ENCODE measurements around the gene KRT40.

Gene KRT40

GRCh38 chr17:40952154-40952553 is 32.0 kb downstream of the KRT40 start:
- TF ChIP-seq CTCF (IDR thresholded peaks at IDR 0.05), result no peak
- Histone ChIP-seq H3K4me3 (no peak overlapping the region), H3K36me3 (no peaks in the 10 kb centered on the region), H3K27ac (no peak overlapping the region), H3K4me1 (peaks cover 0 to 4% (median 0%) of the 10 kb centered on the region in 4 donors), H3K27me3 (peaks cover 0 to 19% of the 10 kb centered on the region in 2 donors), H3K9me3 (no peaks in the 10 kb centered on the region)
- no peak for DNase-seq
- intact Hi-C loops (cut with DNase I; ENCODE audit: low total_unique reads), result no loop called here

GRCh38 chr17:40951011-40951622 is 33.0 kb downstream of the KRT40 start:
- Histone ChIP-seq H3K36me3 (no peaks in the 10 kb centered on the region), H3K27me3 (peaks cover 0 to 26% of the 10 kb centered on the region in 2 donors), H3K4me1 (peaks cover 0 to 4% (median 0%) of the 10 kb centered on the region in 4 donors), H3K27ac (no peak overlapping the region), H3K4me3 (no peak overlapping the region), H3K9me3 (no peaks in the 10 kb centered on the region)
- TF ChIP-seq CTCF (IDR thresholded peaks at IDR 0.05), result no peak
- DNase-seq, result no peak
- intact Hi-C loops (cut with DNase I; ENCODE audit: low total_unique reads), result no loop called here

- no peak for DNase-seq
- no peaks in the 10 kb centered on the region for H3K9me3 ChIP-seq
- no peak for TF ChIP-seq CTCF (IDR thresholded peaks at IDR 0.05)
- H3K27ac ChIP-seq, result no peak overlapping the region
- H3K4me1 ChIP-seq, result peaks cover 0 to 4% (median 0%) of the 10 kb centered on the region in 4 donors
- intact Hi-C loops (cut with DNase I; ENCODE audit: low total_unique reads), result no loop called here
- H3K36me3 ChIP-seq, result no peaks in the 10 kb centered on the region
- H3K27me3 ChIP-seq, result peaks cover 0 to 27% of the 10 kb centered on the region in 2 donors
- H3K4me3 ChIP-seq, result no peak overlapping the region
Measured at GRCh38 chr17:40950176-40950575, 34.0 kb downstream of the KRT40 start.

DNA sequence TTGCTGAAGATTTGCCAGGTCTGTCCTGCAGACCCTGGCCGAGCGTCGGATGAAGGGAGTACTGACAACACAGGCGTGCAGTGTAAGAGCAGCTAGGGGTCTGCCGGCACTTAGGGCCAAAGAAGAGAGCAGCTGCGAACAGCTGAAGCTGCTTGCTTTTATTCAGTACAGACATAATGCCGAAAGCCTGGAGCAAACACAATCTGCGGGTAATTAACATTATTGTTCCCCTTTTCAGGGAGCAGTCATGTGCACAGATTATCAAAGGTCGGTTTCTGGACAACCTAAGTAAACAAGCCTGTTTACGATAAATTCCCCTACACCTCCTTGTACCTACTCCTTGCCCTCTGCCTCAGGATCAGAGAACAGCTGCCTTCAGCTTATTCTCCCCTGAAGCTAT is 34.7 kb downstream of the KRT40 start:
- no peak overlapping the region for H3K4me3 ChIP-seq
- H3K4me1 ChIP-seq, result peaks cover 0 to 4% (median 0%) of the 10 kb centered on the region in 4 donors
- no peaks in the 10 kb centered on the region for H3K36me3 ChIP-seq
- intact Hi-C loops (cut with DNase I; ENCODE audit: low total_unique reads), result no loop called here
- H3K27ac ChIP-seq, result no peak overlapping the region
- DNase-seq, result no peak
- H3K27me3 ChIP-seq, result peaks cover 0 to 27% of the 10 kb centered on the region in 2 donors
- no peaks in the 10 kb centered on the region for H3K9me3 ChIP-seq
- TF ChIP-seq CTCF (IDR thresholded peaks at IDR 0.05), result no peak

- Histone ChIP-seq H3K27ac (no peak overlapping the region), H3K4me1 (peaks cover 0 to 1% (median 0%) of the 10 kb centered on the region in 4 donors)
Measured at GRCh38 chr17:40947929-40948328, 36.2 kb downstream of the KRT40 start.

More at GRCh38 chr17:40947929-40948328, 36.2 kb downstream of the KRT40 start:
- no peak for DNase-seq
- Histone ChIP-seq H3K36me3 (no peaks in the 10 kb centered on the region), H3K27me3 (peaks cover 0 to 27% of the 10 kb centered on the region in 2 donors), H3K4me3 (no peak overlapping the region), H3K9me3 (no peaks in the 10 kb centered on the region)
- no peak for TF ChIP-seq CTCF (IDR thresholded peaks at IDR 0.05)
- intact Hi-C loops (cut with DNase I; ENCODE audit: low total_unique reads), result no loop called here

All from tibial artery (tissue), 4 donors.